ENCODE data around the gene GRIFIN. TPM values are rescaled to one million over a fixed set of nuclear protein-coding genes. Genes with fewer than 3 reads are reported as not detected.
A peak's percentile ranks its signal among the peaks of the same experiment; 100 is the strongest.

The GRIFIN gene
- total RNA-seq, 1 donor: not detected

- no peak for DNase-seq (ENCODE audit: insufficient read length, low spot score, missing footprints)
- no peaks in the 10 kb centered on the region for H3K4me1 ChIP-seq (ENCODE audit: insufficient read depth, low read length)
- H3K9me3 ChIP-seq (ENCODE audit: low read depth, low read length): no peaks in the 10 kb centered on the region
- no peak for TF ChIP-seq CTCF (IDR thresholded peaks at IDR 0.05; ENCODE audit: extremely low read depth, low read depth, low read length)
- H3K79me2 ChIP-seq (ENCODE audit: insufficient read depth, low read length): no peaks in the 10 kb centered on the region
- peaks cover 3% of the 10 kb centered on the region for H3K27me3 ChIP-seq (ENCODE audit: insufficient read depth, low read length)
- no peak overlapping the region for H3K4me2 ChIP-seq (ENCODE audit: insufficient read depth, low read length)
- H3K4me3 ChIP-seq (ENCODE audit: insufficient read depth, low read length): no peak overlapping the region
- no peaks in the 10 kb centered on the region for H4K20me1 ChIP-seq (ENCODE audit: insufficient read depth, low read length)
- no peak overlapping the region for H3K27ac ChIP-seq (ENCODE audit: low read depth, low read length)
- no peak overlapping the region for H2AFZ ChIP-seq (ENCODE audit: low read length)
- no peaks in the 10 kb centered on the region for H3K36me3 ChIP-seq (ENCODE audit: insufficient read depth, low read length)
Observed at GRCh38 chr7:2468227-2468626, 8.0 kb downstream of the GRIFIN start.

GRCh38 chr7:2466675-2467074 is 9.5 kb downstream of the GRIFIN start:
- Histone ChIP-seq H3K4me2 (ENCODE audit: insufficient read depth, low read length) (no peak overlapping the region), H3K4me1 (ENCODE audit: insufficient read depth, low read length) (no peaks in the 10 kb centered on the region), H3K79me2 (ENCODE audit: insufficient read depth, low read length) (no peaks in the 10 kb centered on the region), H3K36me3 (ENCODE audit: insufficient read depth, low read length) (no peaks in the 10 kb centered on the region), H2AFZ (ENCODE audit: low read length) (no peak overlapping the region), H3K4me3 (ENCODE audit: insufficient read depth, low read length) (no peak overlapping the region), H4K20me1 (ENCODE audit: insufficient read depth, low read length) (no peaks in the 10 kb centered on the region), H3K27ac (ENCODE audit: low read depth, low read length) (no peak overlapping the region), H3K9me3 (ENCODE audit: low read depth, low read length) (no peaks in the 10 kb centered on the region), H3K27me3 (ENCODE audit: insufficient read depth, low read length) (peaks cover 3% of the 10 kb centered on the region)
- DNase-seq (ENCODE audit: insufficient read length, low spot score, missing footprints): no peak
- TF ChIP-seq CTCF (IDR thresholded peaks at IDR 0.05; ENCODE audit: extremely low read depth, low read depth, low read length): no peak

GRCh38 chr7:2465928-2466327 is 10.3 kb downstream of the GRIFIN start:
- no peaks in the 10 kb centered on the region for H3K9me3 ChIP-seq (ENCODE audit: low read depth, low read length)
- no peak overlapping the region for H3K27ac ChIP-seq (ENCODE audit: low read depth, low read length)
- H3K79me2 ChIP-seq (ENCODE audit: insufficient read depth, low read length): no peaks in the 10 kb centered on the region
- DNase-seq (ENCODE audit: insufficient read length, low spot score, missing footprints): peak; percentile 74
- H3K4me3 ChIP-seq (ENCODE audit: insufficient read depth, low read length): no peak overlapping the region
- no peak overlapping the region for H2AFZ ChIP-seq (ENCODE audit: low read length)
- no peaks in the 10 kb centered on the region for H3K36me3 ChIP-seq (ENCODE audit: insufficient read depth, low read length)
- no peaks in the 10 kb centered on the region for H3K4me1 ChIP-seq (ENCODE audit: insufficient read depth, low read length)
- H3K4me2 ChIP-seq (ENCODE audit: insufficient read depth, low read length): no peak overlapping the region
- H3K27me3 ChIP-seq (ENCODE audit: insufficient read depth, low read length): peaks cover 3% of the 10 kb centered on the region
- no peaks in the 10 kb centered on the region for H4K20me1 ChIP-seq (ENCODE audit: insufficient read depth, low read length)
- TF ChIP-seq CTCF (IDR thresholded peaks at IDR 0.05; ENCODE audit: extremely low read depth, low read depth, low read length): no peak

GRCh38 chr7:2462731-2463130 is 13.5 kb downstream of the GRIFIN start:
- Histone ChIP-seq H3K4me1 (ENCODE audit: insufficient read depth, low read length) (peaks cover 4% of the 10 kb centered on the region), H3K4me2 (ENCODE audit: insufficient read depth, low read length) (no peak overlapping the region), H4K20me1 (ENCODE audit: insufficient read depth, low read length) (no peaks in the 10 kb centered on the region), H3K27ac (ENCODE audit: low read depth, low read length) (no peak overlapping the region), H3K36me3 (ENCODE audit: insufficient read depth, low read length) (no peaks in the 10 kb centered on the region), H3K79me2 (ENCODE audit: insufficient read depth, low read length) (no peaks in the 10 kb centered on the region), H3K4me3 (ENCODE audit: insufficient read depth, low read length) (no peak overlapping the region), H2AFZ (ENCODE audit: low read length) (no peak overlapping the region), H3K9me3 (ENCODE audit: low read depth, low read length) (no peaks in the 10 kb centered on the region), H3K27me3 (ENCODE audit: insufficient read depth, low read length) (no peaks in the 10 kb centered on the region)
- no peak for DNase-seq (ENCODE audit: insufficient read length, low spot score, missing footprints)
- no peak for TF ChIP-seq CTCF (IDR thresholded peaks at IDR 0.05; ENCODE audit: extremely low read depth, low read depth, low read length)
